Neuronal stem cell (in vitro differentiated cells): ENCODE data around the gene CACNB4.

Source experiments
- DNase-seq: peaks from one replicate; pipeline ENCODE4 v3.0.0-alpha.2; 2013; ENCODE audit warnings: low spot score
- H2AFZ ChIP-seq: one replicate; pipeline ENCODE4 v1.6.1; 2013; ENCODE audit warnings: mild to moderate bottlenecking, low read length, inconsistent platforms
- H2AK5ac ChIP-seq: 2 replicates; pipeline ENCODE4 v1.6.1; 2013; ENCODE audit warnings: low read depth, mild to moderate bottlenecking, inconsistent platforms, low read length, moderate library complexity, mixed read lengths
- H2BK120ac ChIP-seq: 2 replicates; pipeline ENCODE4 v1.6.1; 2013; ENCODE audit warnings: low read depth, mild to moderate bottlenecking, inconsistent platforms, low read length, moderate library complexity, mixed read lengths
- H2BK12ac ChIP-seq: one replicate; pipeline ENCODE4 v1.6.1; 2013; ENCODE audit warnings: low read length, inconsistent platforms
- H2BK15ac ChIP-seq: 2 replicates; pipeline ENCODE4 v1.6.1; 2013; ENCODE audit warnings: mild to moderate bottlenecking, low read length, inconsistent platforms, mixed read lengths
- H2BK5ac ChIP-seq: one replicate; pipeline ENCODE4 v1.6.1; 2013; ENCODE audit warnings: inconsistent platforms, mild to moderate bottlenecking, low read length, moderate library complexity
- H3K14ac ChIP-seq: one replicate; pipeline ENCODE4 v1.6.1; 2013; ENCODE audit warnings: low read length, inconsistent platforms
- H3K18ac ChIP-seq: 2 replicates; pipeline ENCODE4 v1.6.1; 2013; ENCODE audit warnings: low read length, inconsistent platforms
- H3K23ac ChIP-seq: 2 replicates; pipeline ENCODE4 v1.6.1; 2013; ENCODE audit warnings: low read depth, mild to moderate bottlenecking, mixed read lengths, low read length, inconsistent platforms; ENCODE audit not compliant: poor library complexity
- H3K27ac ChIP-seq: replicated peaks from 3 replicates; pipeline ENCODE4 v1.5.1; 2013; ENCODE audit warnings: low read length, inconsistent platforms
- H3K27me3 ChIP-seq, 3 experiments: 2 replicates each; pipeline ENCODE4 v1.6.1; 2013; ENCODE audit warnings: low read length in 3 of 3, mild to moderate bottlenecking in 2 of 3, inconsistent platforms in 1 of 3, low read depth in 1 of 3, mixed read lengths in 1 of 3, moderate library complexity in 1 of 3; ENCODE audit not compliant: control insufficient read depth in 3 of 3, insufficient read depth in 3 of 3
- H3K36me3 ChIP-seq, 2 donors: replicated peaks in 1 of 2; 2 replicates each; pipeline ENCODE4 v1.6.1; 2013; ENCODE audit warnings: low read length in 2 of 2; ENCODE audit not compliant: control insufficient read depth in 2 of 2, insufficient read depth in 2 of 2
- H3K4ac ChIP-seq: 2 replicates; pipeline ENCODE4 v1.6.1; 2013; ENCODE audit warnings: inconsistent platforms, mild to moderate bottlenecking, low read length, moderate library complexity
- H3K4me1 ChIP-seq, 2 donors: 1 replicate in 1 of 2; 2 replicates in 1 of 2; pipeline ENCODE4 v1.6.1; 2013; ENCODE audit warnings: low read length in 2 of 2, low read depth in 1 of 2; ENCODE audit not compliant: control insufficient read depth in 2 of 2, insufficient read depth in 1 of 2
- H3K4me2 ChIP-seq: one replicate; pipeline ENCODE4 v1.6.1; 2013; ENCODE audit warnings: mild to moderate bottlenecking, low read length, inconsistent platforms; ENCODE audit not compliant: insufficient read depth, poor library complexity, severe bottlenecking
- H3K4me3 ChIP-seq, 2 donors: 2 replicates each; pipeline ENCODE4 v1.5.1; 2013; ENCODE audit warnings: low read length in 2 of 2, mild to moderate bottlenecking in 2 of 2, inconsistent platforms in 1 of 2, moderate library complexity in 1 of 2
- H3K79me1 ChIP-seq: one replicate; pipeline ENCODE4 v1.6.1; 2013; ENCODE audit warnings: low read depth, mild to moderate bottlenecking, inconsistent platforms, low read length, moderate library complexity
- H3K9ac ChIP-seq: one replicate; pipeline ENCODE4 v1.6.1; 2013; ENCODE audit warnings: mild to moderate bottlenecking, low read depth, low read length, inconsistent platforms; ENCODE audit not compliant: poor library complexity
- H3K9me3 ChIP-seq, 2 donors: replicated peaks in 1 of 2; 2 replicates each; pipeline versions ENCODE3 to v1.6.1; 2013; ENCODE audit warnings: low read length in 2 of 2, mild to moderate bottlenecking in 2 of 2, inconsistent platforms in 1 of 2, low read depth in 1 of 2, mixed read lengths in 1 of 2, moderate library complexity in 1 of 2; ENCODE audit not compliant: control insufficient read depth in 2 of 2, insufficient read depth in 1 of 2
- H4K8ac ChIP-seq: one replicate; pipeline ENCODE4 v1.6.1; 2013; ENCODE audit warnings: low read depth, mild to moderate bottlenecking, inconsistent platforms, low read length, moderate library complexity
- H4K91ac ChIP-seq: one replicate; pipeline ENCODE4 v1.6.1; 2013; ENCODE audit warnings: low read length, low read depth, mild to moderate bottlenecking, inconsistent platforms; ENCODE audit not compliant: poor library complexity
- WGBS, 2 donors: extraction: QIAGEN DNeasy Blood & Tissue Kit; methylation state at CpG; one replicate each; pipeline ENCODE4 v1.1.7; 2013; ENCODE audit warnings: missing lambda C conversion rate in 2 of 2, mixed read lengths in 1 of 2; ENCODE audit not compliant: insufficient read length in 2 of 2, insufficient replicate concordance in 1 of 2; ENCODE audit errors: extremely low coverage in 2 of 2; 5-methylcytosine and 5-hydroxymethylcytosine counted together

CACNB4 gene

GRCh38 chr2:152126664-152127063, 27.8 kb upstream of the CACNB4 start:
- Histone ChIP-seq H2BK120ac (no peak overlapping the region), H2AFZ (peak overlapping the region; percentile 66), H3K36me3 (peaks cover 0 to 12% of the 10 kb centered on the region in 2 donors), H3K4me1 (no peaks in the 10 kb centered on the region), H3K9ac (no peak overlapping the region), H3K4me2 (no peak overlapping the region), H3K4me3 (no peak overlapping the region), H2BK15ac (no peak overlapping the region), H2BK12ac (no peak overlapping the region), H3K27ac (no peak overlapping the region), H3K27me3 (no peaks in the 10 kb centered on the region), H2BK5ac (no peak overlapping the region), H3K18ac (peak overlapping the region; percentile 29), H3K23ac (no peak overlapping the region), H2AK5ac (no peak overlapping the region), H3K4ac (no peak overlapping the region), H4K8ac (no peak overlapping the region), H3K79me1 (no peaks in the 10 kb centered on the region), H4K91ac (no peak overlapping the region), H3K9me3 (no peaks in the 10 kb centered on the region), H3K14ac (no peak overlapping the region)
- no peak for DNase-seq
- no CpG with 5 or more reads among the region's 4 CpGs for WGBS, 2 donors

- H2BK15ac ChIP-seq, result no peak overlapping the region
- no peak overlapping the region for H3K27ac ChIP-seq
- no peak overlapping the region for H3K14ac ChIP-seq
- H3K4me1 ChIP-seq, result no peaks in the 10 kb centered on the region
- DNase-seq, result no peak
- no peak overlapping the region for H3K23ac ChIP-seq
- no peak overlapping the region for H4K91ac ChIP-seq
- H2BK12ac ChIP-seq, result no peak overlapping the region
- H3K9ac ChIP-seq, result no peak overlapping the region
- H3K27me3 ChIP-seq, result no peaks in the 10 kb centered on the region
- H3K18ac ChIP-seq, result no peak overlapping the region
- no peaks in the 10 kb centered on the region for H3K79me1 ChIP-seq
- H2AFZ ChIP-seq, result no peak overlapping the region
- no CpG with 5 or more reads among the region's 2 CpGs for WGBS, 2 donors
- no peak overlapping the region for H3K4ac ChIP-seq
- H3K4me3 ChIP-seq, result no peak overlapping the region
- no peak overlapping the region for H2BK5ac ChIP-seq
- H2AK5ac ChIP-seq, result no peak overlapping the region
- no peak overlapping the region for H4K8ac ChIP-seq
- H3K9me3 ChIP-seq, result no peaks in the 10 kb centered on the region
- no peak overlapping the region for H2BK120ac ChIP-seq
- H3K36me3 ChIP-seq, result peaks cover 0 to 20% of the 10 kb centered on the region in 2 donors
- no peak overlapping the region for H3K4me2 ChIP-seq
Observed at GRCh38 chr2:152122161-152122560, 23.3 kb upstream of the CACNB4 start.

- Histone ChIP-seq H2AK5ac (no peak overlapping the region), H2BK12ac (no peak overlapping the region), H3K9ac (no peak overlapping the region), H3K4me1 (no peaks in the 10 kb centered on the region), H3K23ac (no peak overlapping the region), H3K18ac (no peak overlapping the region), H3K27ac (no peak overlapping the region), H3K27me3 (no peaks in the 10 kb centered on the region), H3K79me1 (no peaks in the 10 kb centered on the region), H2BK5ac (no peak overlapping the region), H3K9me3 (no peaks in the 10 kb centered on the region), H4K8ac (no peak overlapping the region), H3K14ac (no peak overlapping the region), H3K4ac (no peak overlapping the region), H3K4me3 (no peak overlapping the region), H4K91ac (no peak overlapping the region), H2AFZ (no peak overlapping the region), H3K4me2 (no peak overlapping the region), H2BK120ac (no peak overlapping the region), H2BK15ac (no peak overlapping the region), H3K36me3 (peaks cover 0 to 20% of the 10 kb centered on the region in 2 donors)
- DNase-seq, result no peak
- no CpG with 5 or more reads among the region's 1 CpG for WGBS, 2 donors
Observed at GRCh38 chr2:152120430-152120829, 21.6 kb upstream of the CACNB4 start.

- Histone ChIP-seq H3K4me3 (no peak overlapping the region), H2AK5ac (no peak overlapping the region), H3K4ac (no peak overlapping the region), H3K18ac (no peak overlapping the region), H3K9me3 (no peaks in the 10 kb centered on the region), H2BK120ac (no peak overlapping the region), H3K4me2 (no peak overlapping the region), H3K27ac (no peak overlapping the region), H3K27me3 (no peaks in the 10 kb centered on the region), H4K91ac (no peak overlapping the region), H3K9ac (no peak overlapping the region), H4K8ac (no peak overlapping the region), H2AFZ (no peak overlapping the region), H2BK5ac (no peak overlapping the region), H3K23ac (no peak overlapping the region), H3K14ac (no peak overlapping the region), H3K36me3 (peaks cover 0 to 11% of the 10 kb centered on the region in 2 donors), H2BK12ac (no peak overlapping the region), H2BK15ac (no peak overlapping the region), H3K79me1 (no peaks in the 10 kb centered on the region), H3K4me1 (no peaks in the 10 kb centered on the region)
- no CpG with 5 or more reads among the region's 3 CpGs for WGBS, 2 donors
- DNase-seq, result no peak
Observed at GRCh38 chr2:152115952-152116351, 17.1 kb upstream of the CACNB4 start.
